ENCODE measurements around the gene DEXI.

DEXI gene

DNA sequence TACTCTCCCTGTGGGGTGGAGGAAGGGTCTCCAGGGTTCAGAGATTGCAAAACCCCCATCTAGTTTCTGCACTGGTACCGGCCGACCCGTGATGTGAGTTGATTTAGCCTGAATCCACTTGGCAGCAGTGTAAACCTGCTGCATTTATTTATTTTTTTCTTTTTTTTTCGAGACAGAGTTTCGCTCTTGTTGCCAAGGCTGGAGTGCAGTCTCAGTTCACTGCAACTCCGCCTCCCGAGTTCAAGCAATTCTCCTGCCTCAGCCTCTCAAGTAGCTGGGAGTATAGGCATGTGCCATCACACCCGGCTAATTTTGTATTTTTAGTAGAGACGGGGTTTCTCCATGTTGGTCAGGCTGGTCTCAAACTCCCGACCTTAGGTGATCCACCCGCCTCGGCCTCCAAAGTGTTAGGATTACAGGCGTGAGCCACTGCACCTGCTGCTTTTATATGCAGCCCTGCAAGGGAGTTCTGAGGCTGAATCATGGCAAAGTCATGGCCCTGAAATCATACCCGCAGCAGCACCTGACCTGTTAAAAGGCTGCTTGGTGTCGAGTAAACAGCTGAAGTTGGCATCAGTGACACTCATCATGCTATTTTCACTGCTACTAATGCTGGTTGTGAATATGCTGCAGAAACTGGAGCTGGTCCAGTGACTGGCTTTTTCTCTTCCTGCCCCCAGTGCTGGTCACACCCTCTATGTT is 21.4 kb downstream of the DEXI start:
- ATAC-seq, result no peak
- TF ChIP-seq BACH2 (CRISPR knock-in tag; IDR thresholded peaks at IDR 0.05; ENCODE audit: borderline replicate concordance), result no peak
- TF ChIP-seq, protein P1, sequence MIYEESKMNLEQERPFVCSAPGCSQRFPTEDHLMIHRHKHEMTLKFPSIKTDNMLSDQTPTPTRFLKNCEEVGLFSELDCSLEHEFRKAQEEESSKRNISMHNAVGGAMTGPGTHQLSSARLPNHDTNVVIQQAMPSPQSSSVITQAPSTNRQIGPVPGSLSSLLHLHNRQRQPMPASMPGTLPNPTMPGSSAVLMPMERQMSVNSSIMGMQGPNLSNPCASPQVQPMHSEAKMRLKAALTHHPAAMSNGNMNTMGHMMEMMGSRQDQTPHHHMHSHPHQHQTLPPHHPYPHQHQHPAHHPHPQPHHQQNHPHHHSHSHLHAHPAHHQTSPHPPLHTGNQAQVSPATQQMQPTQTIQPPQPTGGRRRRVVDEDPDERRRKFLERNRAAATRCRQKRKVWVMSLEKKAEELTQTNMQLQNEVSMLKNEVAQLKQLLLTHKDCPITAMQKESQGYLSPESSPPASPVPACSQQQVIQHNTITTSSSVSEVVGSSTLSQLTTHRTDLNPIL (CRISPR knock-in tag; IDR thresholded peaks at IDR 0.05; ENCODE audit: low read depth), result no peak
- no peak for TF ChIP-seq ZFP3 (CRISPR knock-in tag; IDR thresholded peaks at IDR 0.05)
- no peak for TF ChIP-seq ARNTL (CRISPR knock-in tag; IDR thresholded peaks at IDR 0.05; ENCODE audit: borderline replicate concordance, low read depth)
- TF ChIP-seq PPARA (CRISPR knock-in tag; IDR thresholded peaks at IDR 0.05; ENCODE audit: borderline replicate concordance), result no peak
- TF ChIP-seq, protein P2, sequence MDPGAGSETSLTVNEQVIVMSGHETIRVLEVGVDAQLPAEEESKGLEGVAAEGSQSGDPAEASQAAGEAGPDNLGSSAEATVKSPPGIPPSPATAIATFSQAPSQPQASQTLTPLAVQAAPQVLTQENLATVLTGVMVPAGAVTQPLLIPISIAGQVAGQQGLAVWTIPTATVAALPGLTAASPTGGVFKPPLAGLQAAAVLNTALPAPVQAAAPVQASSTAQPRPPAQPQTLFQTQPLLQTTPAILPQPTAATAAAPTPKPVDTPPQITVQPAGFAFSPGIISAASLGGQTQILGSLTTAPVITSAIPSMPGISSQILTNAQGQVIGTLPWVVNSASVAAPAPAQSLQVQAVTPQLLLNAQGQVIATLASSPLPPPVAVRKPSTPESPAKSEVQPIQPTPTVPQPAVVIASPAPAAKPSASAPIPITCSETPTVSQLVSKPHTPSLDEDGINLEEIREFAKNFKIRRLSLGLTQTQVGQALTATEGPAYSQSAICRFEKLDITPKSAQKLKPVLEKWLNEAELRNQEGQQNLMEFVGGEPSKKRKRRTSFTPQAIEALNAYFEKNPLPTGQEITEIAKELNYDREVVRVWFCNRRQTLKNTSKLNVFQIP (CRISPR knock-in tag; IDR thresholded peaks at IDR 0.05; ENCODE audit: borderline replicate concordance, low read depth), result no peak
- TF ChIP-seq GLIS3 (CRISPR knock-in tag; IDR thresholded peaks at IDR 0.05), result no peak
- TF ChIP-seq CSDC2 (CRISPR knock-in tag; IDR thresholded peaks at IDR 0.05), result no peak
- no peak for TF ChIP-seq TOX (CRISPR knock-in tag; IDR thresholded peaks at IDR 0.05; ENCODE audit: borderline replicate concordance)
- no peak for TF ChIP-seq ZFP30 (CRISPR knock-in tag; IDR thresholded peaks at IDR 0.05)
- no peak for TF ChIP-seq ESRRG (CRISPR knock-in tag; IDR thresholded peaks at IDR 0.05)
- TF ChIP-seq, protein P3, sequence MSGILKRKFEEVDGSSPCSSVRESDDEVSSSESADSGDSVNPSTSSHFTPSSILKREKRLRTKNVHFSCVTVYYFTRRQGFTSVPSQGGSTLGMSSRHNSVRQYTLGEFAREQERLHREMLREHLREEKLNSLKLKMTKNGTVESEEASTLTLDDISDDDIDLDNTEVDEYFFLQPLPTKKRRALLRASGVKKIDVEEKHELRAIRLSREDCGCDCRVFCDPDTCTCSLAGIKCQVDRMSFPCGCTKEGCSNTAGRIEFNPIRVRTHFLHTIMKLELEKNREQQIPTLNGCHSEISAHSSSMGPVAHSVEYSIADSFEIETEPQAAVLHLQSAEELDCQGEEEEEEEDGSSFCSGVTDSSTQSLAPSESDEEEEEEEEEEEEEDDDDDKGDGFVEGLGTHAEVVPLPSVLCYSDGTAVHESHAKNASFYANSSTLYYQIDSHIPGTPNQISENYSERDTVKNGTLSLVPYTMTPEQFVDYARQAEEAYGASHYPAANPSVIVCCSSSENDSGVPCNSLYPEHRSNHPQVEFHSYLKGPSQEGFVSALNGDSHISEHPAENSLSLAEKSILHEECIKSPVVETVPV (CRISPR knock-in tag; IDR thresholded peaks at IDR 0.05), result no peak
- TF ChIP-seq, protein P4, sequence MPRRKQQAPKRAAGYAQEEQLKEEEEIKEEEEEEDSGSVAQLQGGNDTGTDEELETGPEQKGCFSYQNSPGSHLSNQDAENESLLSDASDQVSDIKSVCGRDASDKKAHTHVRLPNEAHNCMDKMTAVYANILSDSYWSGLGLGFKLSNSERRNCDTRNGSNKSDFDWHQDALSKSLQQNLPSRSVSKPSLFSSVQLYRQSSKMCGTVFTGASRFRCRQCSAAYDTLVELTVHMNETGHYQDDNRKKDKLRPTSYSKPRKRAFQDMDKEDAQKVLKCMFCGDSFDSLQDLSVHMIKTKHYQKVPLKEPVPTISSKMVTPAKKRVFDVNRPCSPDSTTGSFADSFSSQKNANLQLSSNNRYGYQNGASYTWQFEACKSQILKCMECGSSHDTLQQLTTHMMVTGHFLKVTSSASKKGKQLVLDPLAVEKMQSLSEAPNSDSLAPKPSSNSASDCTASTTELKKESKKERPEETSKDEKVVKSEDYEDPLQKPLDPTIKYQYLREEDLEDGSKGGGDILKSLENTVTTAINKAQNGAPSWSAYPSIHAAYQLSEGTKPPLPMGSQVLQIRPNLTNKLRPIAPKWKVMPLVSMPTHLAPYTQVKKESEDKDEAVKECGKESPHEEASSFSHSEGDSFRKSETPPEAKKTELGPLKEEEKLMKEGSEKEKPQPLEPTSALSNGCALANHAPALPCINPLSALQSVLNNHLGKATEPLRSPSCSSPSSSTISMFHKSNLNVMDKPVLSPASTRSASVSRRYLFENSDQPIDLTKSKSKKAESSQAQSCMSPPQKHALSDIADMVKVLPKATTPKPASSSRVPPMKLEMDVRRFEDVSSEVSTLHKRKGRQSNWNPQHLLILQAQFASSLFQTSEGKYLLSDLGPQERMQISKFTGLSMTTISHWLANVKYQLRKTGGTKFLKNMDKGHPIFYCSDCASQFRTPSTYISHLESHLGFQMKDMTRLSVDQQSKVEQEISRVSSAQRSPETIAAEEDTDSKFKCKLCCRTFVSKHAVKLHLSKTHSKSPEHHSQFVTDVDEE (CRISPR knock-in tag; IDR thresholded peaks at IDR 0.05), result no peak
- no peak for TF ChIP-seq ZC3H10 (CRISPR knock-in tag; IDR thresholded peaks at IDR 0.05)
- no peak for TF ChIP-seq ZNF70 (CRISPR knock-in tag; IDR thresholded peaks at IDR 0.05)
- no peak for TF ChIP-seq RARB (CRISPR knock-in tag; IDR thresholded peaks at IDR 0.05)

DNA sequence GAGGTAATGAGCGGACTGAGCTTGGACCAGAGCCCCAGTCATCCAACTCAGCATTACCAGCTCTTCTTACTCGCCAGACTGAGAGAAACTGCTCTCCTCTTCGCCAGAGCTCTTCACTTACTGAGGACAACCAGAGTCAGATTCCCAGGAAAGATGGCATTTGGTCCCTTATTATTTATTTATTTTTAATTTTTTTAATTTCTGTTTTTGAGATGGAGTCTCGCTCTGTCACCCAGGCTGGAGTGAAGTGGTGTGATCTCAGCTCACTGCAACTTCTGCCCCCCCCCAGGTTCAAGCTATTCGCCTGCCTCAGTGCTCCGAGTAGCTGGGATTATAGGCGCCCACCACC is 23.3 kb downstream of the DEXI start:
- TF ChIP-seq, protein P3 (CRISPR knock-in tag; IDR thresholded peaks at IDR 0.05), result no peak
- TF ChIP-seq BACH2 (CRISPR knock-in tag; IDR thresholded peaks at IDR 0.05; ENCODE audit: borderline replicate concordance) (no peak), SNAI2 (CRISPR knock-in tag; IDR thresholded peaks at IDR 0.05) (no peak), PPARA (CRISPR knock-in tag; IDR thresholded peaks at IDR 0.05; ENCODE audit: borderline replicate concordance) (no peak), TCF4 (CRISPR knock-in tag; IDR thresholded peaks at IDR 0.05; ENCODE audit: borderline replicate concordance) (no peak), RARB (CRISPR knock-in tag; IDR thresholded peaks at IDR 0.05) (no peak), TOX (CRISPR knock-in tag; IDR thresholded peaks at IDR 0.05; ENCODE audit: borderline replicate concordance) (no peak), CSDC2 (CRISPR knock-in tag; IDR thresholded peaks at IDR 0.05) (no peak), ISL1 (CRISPR knock-in tag; IDR thresholded peaks at IDR 0.05) (no peak), GLIS3 (CRISPR knock-in tag; IDR thresholded peaks at IDR 0.05) (no peak), OSR1 (CRISPR knock-in tag; IDR thresholded peaks at IDR 0.05) (no peak)
- TF ChIP-seq, protein P4 (CRISPR knock-in tag; IDR thresholded peaks at IDR 0.05), result no peak
- TF ChIP-seq, protein P1 (CRISPR knock-in tag; IDR thresholded peaks at IDR 0.05; ENCODE audit: low read depth), result no peak
- TF ChIP-seq, protein P2 (CRISPR knock-in tag; IDR thresholded peaks at IDR 0.05; ENCODE audit: borderline replicate concordance, low read depth), result no peak
- TF ChIP-seq, protein P5, sequence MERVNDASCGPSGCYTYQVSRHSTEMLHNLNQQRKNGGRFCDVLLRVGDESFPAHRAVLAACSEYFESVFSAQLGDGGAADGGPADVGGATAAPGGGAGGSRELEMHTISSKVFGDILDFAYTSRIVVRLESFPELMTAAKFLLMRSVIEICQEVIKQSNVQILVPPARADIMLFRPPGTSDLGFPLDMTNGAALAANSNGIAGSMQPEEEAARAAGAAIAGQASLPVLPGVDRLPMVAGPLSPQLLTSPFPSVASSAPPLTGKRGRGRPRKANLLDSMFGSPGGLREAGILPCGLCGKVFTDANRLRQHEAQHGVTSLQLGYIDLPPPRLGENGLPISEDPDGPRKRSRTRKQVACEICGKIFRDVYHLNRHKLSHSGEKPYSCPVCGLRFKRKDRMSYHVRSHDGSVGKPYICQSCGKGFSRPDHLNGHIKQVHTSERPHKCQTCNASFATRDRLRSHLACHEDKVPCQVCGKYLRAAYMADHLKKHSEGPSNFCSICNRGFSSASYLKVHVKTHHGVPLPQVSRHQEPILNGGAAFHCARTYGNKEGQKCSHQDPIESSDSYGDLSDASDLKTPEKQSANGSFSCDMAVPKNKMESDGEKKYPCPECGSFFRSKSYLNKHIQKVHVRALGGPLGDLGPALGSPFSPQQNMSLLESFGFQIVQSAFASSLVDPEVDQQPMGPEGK (CRISPR knock-in tag; IDR thresholded peaks at IDR 0.05; ENCODE audit: borderline replicate concordance), result no peak
- ATAC-seq, result no peak

All from SK-N-SH treated with all-trans-retinoic acid at 6 μM for 48 hours (cell line).